Measurements from ENCODE around the gene NUAK1.

Gene NUAK1

GRCh38 chr12:106108185-106108835, 30.4 kb downstream of the NUAK1 start:
- DNase-seq: no peak

DNA sequence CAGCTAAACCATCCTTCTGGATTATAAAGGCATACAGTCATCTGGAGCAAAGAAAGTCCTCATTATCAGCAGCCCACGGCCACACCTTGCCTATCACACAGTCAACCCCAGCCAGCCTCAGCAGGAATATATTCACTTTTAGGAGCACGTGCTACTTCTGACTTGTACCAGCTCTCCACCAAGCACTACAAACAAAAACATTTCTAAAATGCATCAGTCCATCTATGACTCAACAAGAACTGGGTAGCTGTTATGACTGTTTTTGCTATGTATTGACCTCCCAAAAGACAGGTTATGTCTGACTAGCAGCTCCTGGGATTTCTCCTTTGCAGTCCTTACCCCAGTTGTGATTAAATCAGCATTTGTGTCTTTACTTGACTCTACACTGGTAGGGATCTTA, 31.2 kb downstream of the NUAK1 start:
- no peak for DNase-seq

DNA sequence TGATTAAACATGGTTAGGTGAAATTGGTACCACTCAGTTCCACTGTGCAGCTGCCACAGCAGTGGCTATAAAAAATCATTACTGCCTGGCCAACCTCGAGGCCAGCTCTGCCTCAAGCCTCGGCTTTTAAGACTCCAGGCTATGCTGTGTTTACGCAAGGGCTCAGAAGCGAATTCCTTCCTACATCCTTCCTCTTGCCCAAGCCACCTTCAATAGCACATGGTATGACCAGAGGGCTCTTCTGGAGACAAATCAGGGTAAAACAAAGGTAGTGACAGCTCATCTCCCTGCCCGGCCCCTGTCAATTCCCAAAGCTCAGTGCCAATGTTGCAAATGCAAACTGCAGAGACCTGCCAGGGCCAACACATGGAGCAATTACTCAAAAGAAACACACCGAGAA, 31.9 kb downstream of the NUAK1 start:
- no peak for DNase-seq

DNA sequence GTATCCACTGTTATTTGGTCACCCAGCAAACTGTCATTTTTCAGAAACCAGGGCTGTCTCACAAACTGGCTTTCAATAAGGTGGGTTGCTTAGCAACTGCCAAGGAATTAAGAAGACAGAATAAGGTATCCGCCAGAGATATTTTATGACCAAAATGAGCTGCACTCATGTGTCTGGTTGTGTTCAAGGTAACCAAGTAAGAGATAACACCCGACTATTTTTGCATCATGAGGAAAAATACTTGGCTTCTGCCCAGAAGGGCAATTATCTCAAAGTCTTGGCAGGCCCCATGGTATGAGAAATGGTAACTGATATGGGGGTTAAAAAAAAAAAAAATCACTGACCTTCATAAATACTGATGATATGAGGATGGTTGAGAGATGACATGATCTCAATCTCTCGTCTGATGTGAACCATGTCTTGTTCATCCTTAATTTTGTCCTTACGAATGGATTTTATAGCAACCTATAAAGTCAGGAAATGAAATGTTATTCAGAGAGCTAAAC, 32.6 kb downstream of the NUAK1 start:
- DNase-seq: no peak

- DNase-seq: no peak
Measured at GRCh38 chr12:106101803-106102202, 37.0 kb downstream of the NUAK1 start.

- DNase-seq: no peak
Measured at GRCh38 chr12:106098691-106099200, 40.0 kb downstream of the NUAK1 start.

- DNase-seq: no peak
Measured at GRCh38 chr12:106097011-106097410, 41.7 kb downstream of the NUAK1 start.

GRCh38 chr12:106096376-106096775, 42.4 kb downstream of the NUAK1 start:
- no peak for DNase-seq

GRCh38 chr12:106094304-106094703, 44.5 kb downstream of the NUAK1 start:
- no peak for DNase-seq

GRCh38 chr12:106093246-106093645, 45.5 kb downstream of the NUAK1 start:
- no peak for DNase-seq

DNA sequence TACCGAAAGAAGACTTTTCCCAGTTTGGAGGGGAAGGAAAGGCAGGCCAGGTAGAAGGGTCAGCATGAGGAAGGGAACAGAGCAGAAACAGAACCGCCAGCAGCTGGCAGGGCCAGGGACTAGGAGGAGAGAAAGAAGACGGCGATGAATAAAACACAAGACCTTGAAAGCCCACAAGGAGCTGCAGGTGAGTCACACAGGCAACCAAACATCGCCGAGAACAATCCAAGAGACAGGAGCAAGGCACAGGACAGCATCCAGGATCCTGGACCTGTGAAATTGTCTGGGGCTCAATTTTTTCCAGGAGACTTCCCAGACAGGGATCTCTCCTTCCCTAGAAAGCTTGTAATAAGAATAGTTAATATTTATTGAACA, 47.3 kb downstream of the NUAK1 start:
- no peak for DNase-seq

DNA sequence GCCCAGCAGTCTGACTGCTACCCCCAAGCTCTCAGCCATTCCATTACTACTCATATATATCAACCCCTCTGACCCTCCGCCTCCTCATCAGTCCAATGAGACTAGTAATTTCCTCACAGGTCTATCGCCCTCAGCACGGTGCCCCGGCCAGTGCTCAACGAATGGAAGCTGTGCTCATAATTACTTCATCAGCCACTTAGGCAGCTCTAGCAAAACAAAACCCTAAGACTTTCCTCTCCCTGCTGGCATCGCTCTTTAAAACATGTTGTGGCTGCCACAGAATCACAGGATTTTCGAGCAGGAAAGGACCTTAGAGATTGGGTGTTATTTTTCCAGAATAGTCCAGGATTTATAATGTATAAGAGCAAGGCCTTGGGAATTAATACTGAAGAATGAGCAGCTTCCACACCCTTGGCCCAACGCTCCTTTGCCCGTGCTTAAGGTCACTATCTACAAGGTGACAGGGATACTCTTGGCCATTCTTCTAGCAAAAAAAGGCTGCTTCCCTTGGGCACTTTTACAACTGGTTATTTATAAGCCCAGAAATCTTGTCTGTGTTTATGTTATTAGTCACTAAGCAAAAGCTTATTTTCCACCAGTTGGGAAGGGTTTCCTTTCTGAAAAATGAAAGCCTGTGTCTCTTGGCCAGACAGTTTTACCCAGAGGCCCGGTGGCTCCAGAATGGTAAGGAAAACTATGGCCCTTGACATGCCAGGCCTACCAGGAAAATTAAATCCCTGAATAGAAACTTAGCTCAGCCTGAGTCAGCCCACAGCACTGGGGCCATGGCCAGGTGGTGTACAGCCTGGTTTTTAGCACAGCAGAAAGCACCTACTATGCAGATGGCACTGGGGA, 47.9 kb downstream of the NUAK1 start:
- DNase-seq: no peak

DNA sequence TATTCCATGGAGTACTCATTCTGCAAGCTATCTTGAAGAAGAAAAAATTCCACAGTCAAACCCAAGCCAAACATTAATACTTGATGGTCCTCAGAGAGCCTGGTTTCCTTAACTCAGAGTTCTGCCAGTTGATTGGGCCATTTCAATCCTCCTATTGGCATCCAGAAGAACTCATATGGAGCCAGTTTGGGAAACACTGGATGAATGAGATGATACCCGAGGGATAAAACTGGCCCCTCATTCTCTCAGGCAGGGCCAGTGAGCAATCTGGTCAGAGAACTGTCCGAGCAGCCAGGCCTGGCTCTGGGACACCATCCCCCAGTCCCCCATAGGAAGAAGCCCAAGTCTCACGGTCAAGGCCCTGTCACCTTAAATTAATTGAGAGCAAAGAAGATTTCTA, 48.8 kb downstream of the NUAK1 start:
- no peak for DNase-seq

GRCh38 chr12:106088811-106089485, 49.8 kb downstream of the NUAK1 start:
- no peak for DNase-seq

- no peak for DNase-seq
Measured at GRCh38 chr12:106088246-106088808, 50.4 kb downstream of the NUAK1 start.

DNA sequence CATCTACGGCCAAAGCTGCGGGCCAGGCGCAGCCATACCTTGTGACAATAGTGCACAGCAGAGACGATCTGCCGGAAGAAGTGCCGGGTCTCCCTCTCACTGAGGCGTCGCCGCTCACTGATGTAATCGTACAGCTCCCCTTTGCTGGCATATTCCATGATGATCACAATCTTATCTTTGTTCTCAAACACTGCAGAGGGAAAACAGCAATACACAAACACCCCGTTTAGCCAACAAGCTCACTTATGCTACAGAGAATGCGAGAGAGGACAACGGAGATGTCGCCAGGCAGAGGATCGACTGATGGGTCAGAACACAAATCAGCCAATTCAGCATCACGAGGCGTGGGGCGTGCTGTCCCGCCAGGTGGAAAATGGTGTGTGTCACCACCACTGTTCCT, 52.1 kb downstream of the NUAK1 start:
- no peak for DNase-seq

- DNase-seq: no peak
Measured at GRCh38 chr12:106085213-106085612, 53.5 kb downstream of the NUAK1 start.

GRCh38 chr12:106084759-106085158, 54.0 kb downstream of the NUAK1 start:
- DNase-seq: no peak

- no peak for DNase-seq
Measured at GRCh38 chr12:106084014-106084671, 54.6 kb downstream of the NUAK1 start.

DNA sequence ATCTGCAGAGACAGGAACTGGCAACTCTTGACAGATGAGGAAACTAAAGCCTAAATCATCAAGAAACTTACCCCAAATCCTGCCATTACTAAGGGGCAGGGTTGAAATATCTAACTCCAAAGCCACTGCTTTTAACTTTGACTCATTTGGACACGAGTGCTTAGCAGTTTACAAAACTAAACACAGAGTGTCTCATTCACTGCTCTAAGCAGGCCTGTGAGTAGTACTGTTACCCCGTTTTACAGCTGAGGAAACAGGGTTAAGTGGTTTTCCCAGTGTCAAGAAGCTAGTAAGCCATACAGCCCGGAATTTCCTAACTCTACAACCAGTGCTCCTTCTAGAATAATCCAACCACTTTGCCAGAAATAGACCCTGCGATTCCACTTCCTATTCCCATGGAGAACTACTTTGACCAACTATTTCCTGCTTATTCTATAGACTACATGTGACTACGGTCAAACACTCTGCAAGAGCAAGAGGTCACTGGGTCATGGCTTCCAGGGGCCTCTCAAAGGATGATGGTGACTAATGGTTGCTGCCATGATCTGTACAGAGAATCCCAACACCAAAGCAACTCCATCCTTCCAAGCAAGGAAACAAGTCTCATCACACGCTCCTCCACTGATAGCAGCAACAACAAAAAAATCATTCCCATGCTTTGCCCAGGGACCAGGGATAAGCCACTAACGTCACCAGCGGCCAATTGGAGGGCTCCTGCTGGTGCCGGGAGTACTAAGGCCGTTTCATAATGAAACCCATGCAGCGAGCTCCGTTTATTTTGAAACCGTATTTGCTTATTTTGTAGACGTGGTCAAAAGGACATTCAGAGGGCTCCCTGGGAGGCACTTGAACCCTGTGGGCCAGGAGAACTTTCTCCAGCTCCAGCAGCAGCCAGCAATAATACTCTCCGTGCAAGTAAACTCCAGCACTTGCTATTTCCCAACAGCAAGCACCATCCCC, 56.3 kb downstream of the NUAK1 start:
- no peak for DNase-seq

GRCh38 chr12:106081606-106082005, 57.1 kb downstream of the NUAK1 start:
- DNase-seq: no peak

DNA sequence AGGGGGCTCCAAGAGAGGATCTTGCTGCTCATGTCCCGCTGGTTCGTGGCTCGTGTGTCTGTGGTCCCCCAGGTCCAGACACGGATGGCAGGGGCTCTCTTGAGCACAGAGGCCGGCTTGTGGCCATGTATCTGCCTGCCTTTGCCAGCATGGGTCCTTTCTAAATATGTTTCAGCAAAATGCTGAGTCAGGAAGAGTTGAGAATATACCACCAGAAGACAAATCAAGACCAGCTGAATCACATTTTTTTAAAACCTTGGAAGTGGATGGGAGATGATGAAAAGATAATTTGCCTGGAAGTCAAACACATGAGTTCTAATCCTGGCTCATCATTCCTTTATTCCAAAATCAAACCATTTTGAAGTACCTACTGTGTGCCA, 58.0 kb downstream of the NUAK1 start:
- no peak for DNase-seq

Measured in NCI-H1048 (cell line).